Endothelial cell of umbilical vein (primary cell): Measurements from ENCODE around the gene BLID. TPM values are rescaled to one million over a fixed set of nuclear protein-coding genes. Genes with fewer than 3 reads are reported as not detected.

Source experiments
- BruUV-seq: library from RNA; stranded (reverse); fragments of 400-500 nt; replicated peaks from 2 replicates; lab custom pipeline; 2021; lab: Mats Ljungman, UMichigan
- CTCF ChIA-PET: fragments of 300-600, 350-600 bp; sonication (Branson Sonifier 250); formaldehyde crosslinking; loops from one replicate; lab custom pipeline; 2021; ENCODE audit warnings: antibody characterized with exemption, inconsistent platforms; lab: Charles Lee
- POLR2A ChIA-PET: fragments of 300-600, 350-600 bp; sonication (Branson Sonifier 250); formaldehyde crosslinking; loops from one replicate; lab custom pipeline; 2021; ENCODE audit warnings: antibody characterized with exemption, inconsistent platforms; lab: Charles Lee
- DNase-seq: peaks from one replicate; pipeline ENCODE4 v3.0.0-alpha.2; 2011; ENCODE audit warnings: low read depth, low spot score
- FAIRE-seq: peaks from 2 replicates; lab custom pipeline; 2011; peaks lifted over from hg19 to GRCh38; lab: Jason Lieb, UNC
- H2AFZ ChIP-seq: 2 replicates; pipeline ENCODE4 v1.6.0; 2012; ENCODE audit warnings: low read depth, low read length, control low read depth, inconsistent platforms
- H3K27ac ChIP-seq: 2 replicates; pipeline ENCODE4 v1.5.1; 2011; ENCODE audit warnings: low read depth, mild to moderate bottlenecking, control low read depth, low read length, moderate library complexity; ENCODE audit not compliant: insufficient read depth
- H3K27me3 ChIP-seq, 2 experiments: 2 replicates each; pipeline versions ENCODE4 v1.6.0 to v1.6.1; 2011; ENCODE audit warnings: low read length in 2 of 2, mixed read lengths in 1 of 2; ENCODE audit not compliant: control insufficient read depth in 2 of 2, insufficient read depth in 2 of 2
- H3K36me3 ChIP-seq, 2 experiments: 2 replicates in 1 of 2; 3 replicates in 1 of 2; pipeline ENCODE4 v1.5.1; 2011; ENCODE audit warnings: low read length in 2 of 2, mild to moderate bottlenecking in 1 of 2, moderate library complexity in 1 of 2; ENCODE audit not compliant: control insufficient read depth in 2 of 2, insufficient read depth in 2 of 2; ENCODE audit errors: extremely low read depth in 1 of 2
- H3K4me1 ChIP-seq: 3 replicates; pipeline ENCODE4 v1.5.1; 2011; ENCODE audit warnings: mild to moderate bottlenecking, low read length; ENCODE audit not compliant: control insufficient read depth, insufficient read depth; ENCODE audit errors: extremely low read depth
- H3K4me2 ChIP-seq: 2 replicates; pipeline ENCODE4 v1.6.1; 2011; ENCODE audit warnings: low read length, control low read depth, mixed read lengths; ENCODE audit not compliant: insufficient read depth
- H3K4me3 ChIP-seq, 3 experiments: fragments of 200-600 bp in 1 of 3; sonication (generic), shearing (Covaris generic) in 1 of 3; replicated peaks in 1 of 3; 2 replicates each; pipeline ENCODE4 v1.5.1; 2011 to 2016; ENCODE audit warnings: control low read depth in 3 of 3, low read length in 3 of 3, mild to moderate bottlenecking in 2 of 3, inconsistent platforms in 1 of 3, low read depth in 1 of 3, moderate library complexity in 1 of 3; ENCODE audit not compliant: insufficient read depth in 1 of 3
- H3K79me2 ChIP-seq: 2 replicates; pipeline ENCODE4 v1.6.0; 2012; ENCODE audit warnings: low read length, inconsistent platforms; ENCODE audit not compliant: control insufficient read depth, insufficient read depth
- H3K9ac ChIP-seq: replicated peaks from 2 replicates; pipeline ENCODE3; 2011; ENCODE audit warnings: low read length, control low read depth; ENCODE audit not compliant: insufficient read depth; ENCODE audit errors: extremely low read depth
- H3K9me1 ChIP-seq: replicated peaks from 3 replicates; pipeline ENCODE4 v1.6.0; 2011; ENCODE audit warnings: mild to moderate bottlenecking, low read length; ENCODE audit not compliant: control insufficient read depth, insufficient read depth; ENCODE audit errors: extremely low read depth
- H3K9me3 ChIP-seq: replicated peaks from 2 replicates; pipeline ENCODE4 v1.5.1; 2012; ENCODE audit warnings: low read length, inconsistent platforms; ENCODE audit not compliant: control insufficient read depth, insufficient read depth
- H4K20me1 ChIP-seq: replicated peaks from 2 replicates; pipeline ENCODE3; 2011; ENCODE audit warnings: mild to moderate bottlenecking, low read length; ENCODE audit not compliant: control insufficient read depth, insufficient read depth; ENCODE audit errors: extremely low read depth
- CTCF ChIP-seq, 2 donors: IDR thresholded peaks; 1 replicate in 1 of 2; 2 replicates in 1 of 2; pipeline ENCODE4 v1.5.1; 2011; ENCODE audit warnings: low read length in 2 of 2, mild to moderate bottlenecking in 2 of 2, moderate library complexity in 2 of 2, control low read depth in 1 of 2, inconsistent platforms in 1 of 2, low read depth in 1 of 2; ENCODE audit not compliant: insufficient read depth in 1 of 2; ENCODE audit errors: extremely low read depth in 1 of 2
- EZH2 ChIP-seq: IDR thresholded peaks from 2 replicates; pipeline ENCODE4 v1.6.1; 2012; ENCODE audit warnings: borderline replicate concordance, low read depth, mild to moderate bottlenecking, moderate library complexity, low read length, inconsistent platforms; ENCODE audit not compliant: severe bottlenecking
- FOS ChIP-seq: IDR thresholded peaks from 2 replicates; pipeline ENCODE4 v1.6.1; 2011; ENCODE audit warnings: mild to moderate bottlenecking, low read length, moderate library complexity, borderline replicate concordance; ENCODE audit not compliant: insufficient read depth
- GATA2 ChIP-seq: IDR thresholded peaks from 2 replicates; pipeline ENCODE4 v1.7.0; 2011; ENCODE audit warnings: low read depth, mild to moderate bottlenecking, moderate library complexity, mixed read lengths, low read length; ENCODE audit not compliant: insufficient read length, insufficient read depth
- JUN ChIP-seq: IDR thresholded peaks from 2 replicates; pipeline ENCODE4 v1.6.1; 2011; ENCODE audit warnings: borderline replicate concordance, low read depth; ENCODE audit not compliant: insufficient read length, insufficient read depth
- MAX ChIP-seq: IDR thresholded peaks from 2 replicates; pipeline ENCODE4 v1.6.1; 2011; ENCODE audit not compliant: insufficient read depth, insufficient read length
- MYC ChIP-seq: IDR thresholded peaks from one replicate; pipeline ENCODE4 v1.6.1; 2011; ENCODE audit warnings: mild to moderate bottlenecking, low read depth, low read length
- POLR2A ChIP-seq: IDR thresholded peaks from 2 replicates; pipeline ENCODE4 v1.6.1; 2012; ENCODE audit warnings: low read depth, mild to moderate bottlenecking, control low read depth, low read length
- POLR2AphosphoS5 ChIP-seq: IDR thresholded peaks from 2 replicates; pipeline ENCODE4 v1.6.1; 2012; ENCODE audit warnings: low read depth, mild to moderate bottlenecking, control low read depth, low read length, moderate library complexity; ENCODE audit not compliant: insufficient read depth
- dilution Hi-C: fragments of 300-500 bp; cut with MboI; formaldehyde crosslinking; loops from one replicate; pipeline ENCODE4 v1.15.0; 2019; ENCODE audit warnings: low sequenced_read_pairs; ENCODE audit not compliant: extremely low pct_ligation_motif_present
- intact Hi-C: fragments of 100-400 bp; cut with micrococcal nuclease; formaldehyde crosslinking; loops from one replicate; pipeline ENCODE4 v1.10.0; 2022
- polyA plus RNA-seq, 4 experiments: library from polyadenylated mRNA; depleted of rRNA in 3 of 4; stranded (reverse) in 3 of 4; unstranded in 1 of 4; fragments of >200 nt; gene quantifications; 2 replicates each; pipeline versions ENCODE4 v1.2.1 to v1.2.3, GENCODE V29; 2011 to 2012; ENCODE audit warnings: missing spikeins in 1 of 4
- total RNA-seq: library from RNA; stranded (reverse); gene quantifications from 2 replicates; pipeline ENCODE4 v1.2.3, GENCODE V29; 2021

The BLID gene
- total and polyA plus RNA-seq, 2 donors (not counting 3 experiments of a cell fraction or from before 2014, with no cell fraction given): 0.12 to 3.5 TPM

- Histone ChIP-seq H2AFZ (no peak overlapping the region), H3K9me3 (no peaks in the 10 kb centered on the region), H3K9ac (peak overlapping the region; percentile 54), H3K27me3 (no peaks in the 10 kb centered on the region), H3K79me2 (no peaks in the 10 kb centered on the region), H3K4me1 (peaks cover 11% of the 10 kb centered on the region), H3K9me1 (no peaks in the 10 kb centered on the region), H3K4me3 (no peak overlapping the region), H3K4me2 (peak overlapping the region; percentile 68), H4K20me1 (no peaks in the 10 kb centered on the region), H3K27ac (no peak overlapping the region), H3K36me3 (no peaks in the 10 kb centered on the region)
- ChIA-PET POLR2A (no interaction called here), CTCF (interaction anchor here (0.8 to 1.7 kb wide), 6 partner anchors 14 to 347 kb away, joined by 3 to 4 read pairs (median 3); no protein-coding TSS in a partner anchor)
- no peak for TF ChIP-seq POLR2A
- BruUV-seq: no TSS peak
- FAIRE-seq: peak; percentile 82
- dilution Hi-C loops: no loop called here
- DNase-seq: peak; percentile 93
- intact Hi-C loops: loop anchor here (1.0 to 2.0 kb wide), 2 partner anchors 25 to 31 kb away; no protein-coding TSS in a partner anchor
These were observed 46.2 kb downstream of the BLID start for GRCh38 chr11:122069707-122070360.

- TF ChIP-seq FOS (no peak), GATA2 (no peak), CTCF (IDR thresholded peaks at IDR 0.05; ENCODE audit: extremely low read depth in 1 of 2, insufficient read depth in 1 of 2, low read depth in 1 of 2, low read length in 2 of 2) (no peak), JUN (no peak), POLR2AphosphoS5 (no peak), MAX (no peak), EZH2 (no peak), POLR2A (no peak), MYC (no peak)
- Histone ChIP-seq H2AFZ (no peak overlapping the region), H3K9me1 (no peaks in the 10 kb centered on the region), H3K4me3 (no peak overlapping the region), H3K27me3 (no peaks in the 10 kb centered on the region), H3K9me3 (no peaks in the 10 kb centered on the region), H4K20me1 (no peaks in the 10 kb centered on the region), H3K79me2 (no peaks in the 10 kb centered on the region), H3K4me2 (no peak overlapping the region), H3K27ac (no peak overlapping the region), H3K36me3 (no peaks in the 10 kb centered on the region), H3K9ac (no peak overlapping the region), H3K4me1 (peaks cover 11% of the 10 kb centered on the region)
- DNase-seq: no peak
- intact Hi-C loops (no loop called here), dilution Hi-C loops (no loop called here)
- FAIRE-seq: no peak
- BruUV-seq: no TSS peak
- POLR2A ChIA-PET: no interaction called here
- CTCF ChIA-PET: no interaction called here
These were observed 47.2 kb downstream of the BLID start for GRCh38 chr11:122068837-122069236.
